Psoas muscle (tissue), 8 donors: ENCODE results near the gene ROBO2. TPM values are rescaled to one million over a fixed set of nuclear protein-coding genes. Genes with fewer than 3 reads are reported as not detected.

ENCODE experiments used
- ATAC-seq, 4 donors: fragments of 200-7000 bp; cut with Tn5 transposase; one replicate each; pipeline ENCODE4 v1.9.1; 2020; ENCODE audit warnings: moderate library complexity in 3 of 4, mild to moderate bottlenecking in 2 of 4
- DNase-seq, 2 donors: peaks; one replicate each; pipeline ENCODE4 v3.0.0-alpha.2; 2020
- H3K27ac ChIP-seq: fragments of 200-600 bp; one replicate; pipeline ENCODE4 v1.8.0; 2022
- H3K27me3 ChIP-seq, 3 donors: fragments of 200-600 bp in 1 of 3; one replicate each; pipeline versions ENCODE4 v1.6.1 to v1.8.0; 2013 to 2022; ENCODE audit warnings: low read length in 2 of 3, mild to moderate bottlenecking in 2 of 3, moderate library complexity in 1 of 3; ENCODE audit not compliant: insufficient read depth in 3 of 3
- H3K36me3 ChIP-seq, 2 donors: fragments of 200-600 bp in 1 of 2; one replicate each; pipeline versions ENCODE4 v1.6.1 to v1.8.0; 2013 to 2022; ENCODE audit warnings: low read depth in 1 of 2, mild to moderate bottlenecking in 1 of 2, moderate library complexity in 1 of 2; ENCODE audit not compliant: insufficient read depth in 1 of 2
- H3K4me1 ChIP-seq: fragments of 200-600 bp; one replicate; pipeline ENCODE4 v1.8.0; 2022
- H3K4me3 ChIP-seq: fragments of 200-600 bp; one replicate; pipeline ENCODE4 v1.8.0; 2022; ENCODE audit warnings: mild to moderate bottlenecking
- H3K9me3 ChIP-seq: fragments of 200-600 bp; one replicate; pipeline ENCODE4 v1.8.0; 2022
- WGBS, 3 donors: extraction: QIAGEN DNeasy Blood & Tissue Kit; methylation state at CpG; one replicate each; pipeline versions ENCODE4 v1.1.6 to v1.1.7; 2013; 5-methylcytosine and 5-hydroxymethylcytosine counted together
- intact Hi-C, 2 donors: fragments of 100-400 bp; cut with DNase I; formaldehyde crosslinking; loops; one replicate each; pipeline versions ENCODE4 v1.11.0 to v1.14.2; 2022
- polyA plus RNA-seq, 3 donors: library from polyadenylated mRNA; stranded (reverse); fragments of 200-250 nt; gene quantifications; one replicate each; pipeline ENCODE4 v1.2.3, GENCODE V29; 2013
- total RNA-seq, 4 donors: library from RNA; stranded (reverse); fragmentation: NEBNext Ultra II Directional in 2 of 4; extraction: Animal tissue kit (Norgen Biotek cat#: 25700) in 2 of 4; gene quantifications; one replicate each; pipeline versions ENCODE4 v1.2.1 to v1.2.4, GENCODE V29; 2021 to 2023
- TF ChIP-seq, protein P1 (sequence below): fragments of 200-600 bp; IDR thresholded peaks from one replicate; pipeline ENCODE4 v1.8.0; 2022; ENCODE audit warnings: antibody characterized with exemption
- donor health status: healthy with polysubstance abuse.
- donor health status: DM: no; HTN: no; CAD: no; lungs with moderate emphysema.
- donor health status: Bipolar disorder and iron deficiency.
- donor health status: healthy.
- donor health status: DM: yes; HTN: yes; CAD: no.
- donor health status: DM: no; HTN: no; CAD: no.
- donor health status: DM: no; HTN: no; CAD: no.
- donor health status: DM: yes; HTN: yes; CAD: no.

Gene ROBO2
- total and polyA plus RNA-seq, 7 donors, result 0.03 to 0.39 (median 0.09) TPM; not detected in 1

DNA sequence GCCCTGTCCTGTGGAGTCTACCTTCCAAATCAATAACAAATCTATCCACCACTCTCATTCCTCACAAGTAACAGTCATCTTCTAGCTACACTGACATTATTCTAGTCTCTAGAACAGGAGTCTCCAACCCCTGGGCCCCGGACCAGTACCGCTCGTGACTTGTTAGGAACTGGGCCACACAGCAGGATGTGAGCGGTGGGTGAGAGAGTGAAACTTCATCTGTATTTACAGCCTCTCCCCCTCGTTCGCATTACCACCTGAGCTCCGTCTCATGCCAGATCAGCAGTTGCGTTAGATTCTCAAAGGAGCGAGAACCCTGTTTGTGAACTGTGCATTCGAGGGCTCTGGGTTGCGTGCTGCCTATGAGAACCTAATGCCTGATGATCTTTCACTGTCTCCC is 31.9 kb downstream of the ROBO2 start:
- Histone ChIP-seq H3K36me3 (no peaks in the 10 kb centered on the region), H3K9me3 (no peaks in the 10 kb centered on the region), H3K4me1 (no peaks in the 10 kb centered on the region), H3K27ac (no peak overlapping the region), H3K4me3 (no peak overlapping the region), H3K27me3 (no peaks in the 10 kb centered on the region)
- no peak for DNase-seq
- ATAC-seq, result no peak
- intact Hi-C loops, result no loop called here
- TF ChIP-seq, protein P1, sequence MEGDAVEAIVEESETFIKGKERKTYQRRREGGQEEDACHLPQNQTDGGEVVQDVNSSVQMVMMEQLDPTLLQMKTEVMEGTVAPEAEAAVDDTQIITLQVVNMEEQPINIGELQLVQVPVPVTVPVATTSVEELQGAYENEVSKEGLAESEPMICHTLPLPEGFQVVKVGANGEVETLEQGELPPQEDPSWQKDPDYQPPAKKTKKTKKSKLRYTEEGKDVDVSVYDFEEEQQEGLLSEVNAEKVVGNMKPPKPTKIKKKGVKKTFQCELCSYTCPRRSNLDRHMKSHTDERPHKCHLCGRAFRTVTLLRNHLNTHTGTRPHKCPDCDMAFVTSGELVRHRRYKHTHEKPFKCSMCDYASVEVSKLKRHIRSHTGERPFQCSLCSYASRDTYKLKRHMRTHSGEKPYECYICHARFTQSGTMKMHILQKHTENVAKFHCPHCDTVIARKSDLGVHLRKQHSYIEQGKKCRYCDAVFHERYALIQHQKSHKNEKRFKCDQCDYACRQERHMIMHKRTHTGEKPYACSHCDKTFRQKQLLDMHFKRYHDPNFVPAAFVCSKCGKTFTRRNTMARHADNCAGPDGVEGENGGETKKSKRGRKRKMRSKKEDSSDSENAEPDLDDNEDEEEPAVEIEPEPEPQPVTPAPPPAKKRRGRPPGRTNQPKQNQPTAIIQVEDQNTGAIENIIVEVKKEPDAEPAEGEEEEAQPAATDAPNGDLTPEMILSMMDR, result no peak
- 87 to 89% (median 89%) methylated on average over 11 of the region's 11 CpGs for WGBS, 3 donors

DNA sequence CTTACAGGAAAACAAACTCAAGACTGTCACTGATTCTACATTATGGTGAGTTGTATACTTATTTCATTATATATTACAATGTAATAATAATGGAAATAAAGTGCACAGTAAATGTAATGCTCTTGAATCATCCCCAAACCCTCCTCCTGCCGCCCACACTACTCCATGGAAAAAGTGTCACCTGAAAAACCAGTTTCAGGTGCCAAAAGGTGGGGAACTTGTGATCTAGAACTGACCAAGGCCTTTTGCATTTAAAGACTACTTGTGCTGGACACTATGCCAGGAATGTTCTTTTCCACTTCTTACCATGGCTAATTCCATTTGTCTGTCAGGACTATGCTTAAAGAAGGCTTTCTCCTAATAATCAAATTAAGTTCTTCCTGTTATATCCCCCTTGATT is 32.3 kb downstream of the ROBO2 start:
- ATAC-seq (no peak), DNase-seq (no peak)
- 80 to 96% (median 85%) methylated on average over 1 of the region's 1 CpG for WGBS, 3 donors
- Histone ChIP-seq H3K27ac (no peak overlapping the region), H3K36me3 (no peaks in the 10 kb centered on the region), H3K27me3 (no peaks in the 10 kb centered on the region), H3K4me1 (no peaks in the 10 kb centered on the region), H3K9me3 (no peaks in the 10 kb centered on the region), H3K4me3 (no peak overlapping the region)
- intact Hi-C loops, result no loop called here
- TF ChIP-seq, protein P1, result no peak

DNA sequence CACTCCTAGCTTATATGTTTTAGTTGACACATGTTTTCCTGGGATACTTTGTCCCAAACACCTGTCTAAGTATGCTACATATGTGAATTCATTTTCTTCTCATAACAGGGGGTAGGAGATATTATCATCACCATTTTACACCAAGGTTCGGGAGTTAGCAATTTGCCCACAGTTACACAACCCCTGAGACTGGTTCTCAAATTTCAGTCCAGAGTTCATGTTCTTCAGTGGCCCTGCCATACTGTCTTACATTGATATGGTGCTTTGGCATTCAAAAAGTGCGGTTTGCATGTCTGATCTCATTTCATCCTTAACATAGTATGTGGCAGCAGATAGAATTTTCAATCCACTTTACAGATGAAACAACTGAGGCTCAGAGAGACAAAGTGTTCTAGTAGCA is 38.4 kb downstream of the ROBO2 start:
- ATAC-seq (no peak), DNase-seq (no peak)
- WGBS, 3 donors, result 42 to 55% (median 54%) methylated on average over 2 of the region's 2 CpGs
- intact Hi-C loops, result no loop called here
- Histone ChIP-seq H3K27ac (no peak overlapping the region), H3K4me1 (no peaks in the 10 kb centered on the region), H3K9me3 (no peaks in the 10 kb centered on the region), H3K27me3 (no peaks in the 10 kb centered on the region), H3K36me3 (no peaks in the 10 kb centered on the region), H3K4me3 (no peak overlapping the region)
- TF ChIP-seq, protein P1, result no peak

DNA sequence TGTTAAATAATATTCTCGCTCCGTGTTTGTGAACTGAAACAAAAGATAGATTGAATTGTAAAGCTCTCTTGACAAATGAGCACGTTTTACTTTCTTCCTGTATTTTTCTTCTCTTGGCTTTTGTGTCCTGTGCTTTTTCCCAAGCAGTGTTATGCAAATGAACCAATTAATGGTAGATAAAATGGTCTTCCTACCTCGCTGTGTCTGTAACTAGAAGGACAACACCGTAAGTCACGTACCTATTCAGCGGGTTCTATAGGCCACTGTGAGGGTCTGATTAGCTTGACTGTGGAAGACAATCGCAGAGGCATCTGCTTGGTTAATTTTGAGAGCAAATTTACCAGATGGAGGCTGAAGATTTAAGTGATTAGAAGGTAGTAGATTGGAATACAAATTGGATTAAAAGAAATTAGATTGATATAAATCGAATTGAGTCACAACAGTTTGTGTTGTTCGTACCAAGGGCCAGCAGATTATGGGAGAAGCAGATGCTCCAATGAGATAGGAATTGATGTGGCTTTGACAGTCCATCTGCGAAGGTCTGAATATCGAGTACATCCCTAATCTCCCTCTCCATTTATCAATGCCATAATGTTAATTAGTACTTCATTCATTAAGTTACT is 40.2 kb downstream of the ROBO2 start:
- Histone ChIP-seq H3K4me3 (no peak overlapping the region), H3K27me3 (no peaks in the 10 kb centered on the region), H3K27ac (no peak overlapping the region), H3K9me3 (no peaks in the 10 kb centered on the region), H3K4me1 (no peaks in the 10 kb centered on the region), H3K36me3 (no peaks in the 10 kb centered on the region)
- 84 to 90% (median 87%) methylated on average over 12 of the region's 12 CpGs for WGBS, 3 donors
- intact Hi-C loops, result no loop called here
- TF ChIP-seq, protein P1, result no peak
- ATAC-seq (no peak), DNase-seq (no peak)

DNA sequence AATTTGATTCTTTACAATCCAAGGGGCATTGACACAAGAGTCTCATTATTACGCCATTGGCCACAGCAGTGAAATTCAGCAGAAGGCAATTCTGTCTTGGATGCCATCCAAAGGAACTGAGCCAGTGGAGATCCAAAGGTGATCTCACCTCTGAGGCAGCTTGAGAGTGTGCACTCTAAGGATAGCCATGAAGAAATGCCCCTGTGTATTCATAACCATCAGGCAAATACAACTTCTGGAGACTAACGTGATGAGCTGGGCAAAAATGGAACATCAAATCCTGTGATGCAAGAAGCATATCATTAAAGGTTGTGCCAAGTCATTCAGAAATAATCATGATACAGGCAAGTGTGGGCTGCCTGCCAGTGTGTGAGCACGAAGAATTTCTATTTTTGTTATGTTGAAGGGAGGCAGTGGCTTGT is 41.4 kb downstream of the ROBO2 start:
- Histone ChIP-seq H3K4me1 (no peaks in the 10 kb centered on the region), H3K27me3 (no peaks in the 10 kb centered on the region), H3K27ac (no peak overlapping the region), H3K4me3 (no peak overlapping the region), H3K9me3 (no peaks in the 10 kb centered on the region), H3K36me3 (no peaks in the 10 kb centered on the region)
- 11 to 15% (median 14%) methylated on average over 3 of the region's 3 CpGs for WGBS, 3 donors
- intact Hi-C loops, result no loop called here
- ATAC-seq, result peak in 2 of 4 donors; percentile 79 to 99
- TF ChIP-seq, protein P1, result no peak
- DNase-seq, result no peak
